GM13976 (cell line): ENCODE results near the gene EVI2A.
"Not testable (repeated sequence)": the region's sequence is repeated elsewhere in the genome, so short reads cannot be mapped to it uniquely, and the experiment has no call there.

Experiments
- DNase-seq: peaks from one replicate; pipeline ENCODE4 v3.0.0; 2012; ENCODE audit warnings: low spot score
- CTCF ChIP-seq: IDR thresholded peaks from 2 replicates; pipeline ENCODE4 v1.5.1; 2012; ENCODE audit warnings: borderline replicate concordance, mild to moderate bottlenecking; ENCODE audit not compliant: insufficient read depth; ENCODE audit errors: extremely low read depth, missing control alignments, control extremely low read depth
- in situ Hi-C: fragments of 300-500 bp; cut with MboI; formaldehyde crosslinking; loops from one replicate; pipeline ENCODE4 v1.12.0; 2022; ENCODE audit warnings: low sequenced_read_pairs, mixed read lengths, inconsistent platforms; ENCODE audit not compliant: unreplicated experiment

The EVI2A gene

GRCh38 chr17:31295489-31295871, 25.9 kb downstream of the EVI2A start:
- in situ Hi-C loops, result no loop called here

GRCh38 chr17:31294820-31295488, 26.5 kb downstream of the EVI2A start:
- in situ Hi-C loops, result no loop called here
- no peak for TF ChIP-seq CTCF
- DNase-seq, result no peak

More at GRCh38 chr17:31295489-31295871, 25.9 kb downstream of the EVI2A start:
- DNase-seq, result no peak
- TF ChIP-seq CTCF, result no peak

GRCh38 chr17:31294231-31294630, 27.2 kb downstream of the EVI2A start:
- DNase-seq, result no peak
- in situ Hi-C loops, result no loop called here
- TF ChIP-seq CTCF, result no peak

- DNase-seq, result no peak
- no peak for TF ChIP-seq CTCF
- in situ Hi-C loops, result no loop called here
These were observed 27.8 kb downstream of the EVI2A start for GRCh38 chr17:31293581-31293980.

GRCh38 chr17:31291820-31292219, 29.6 kb downstream of the EVI2A start:
- no peak for TF ChIP-seq CTCF
- no peak for DNase-seq
- in situ Hi-C loops, result no loop called here

GRCh38 chr17:31289790-31290189, 31.6 kb downstream of the EVI2A start:
- in situ Hi-C loops, result no loop called here
- DNase-seq, result no peak
- TF ChIP-seq CTCF, result no peak

GRCh38 chr17:31287932-31288331, 33.5 kb downstream of the EVI2A start:
- DNase-seq, in situ Hi-C loops: not testable (repeated sequence)
